GM23338 (cell line): ENCODE results near the gene SLC44A1. TPM values are rescaled to one million over a fixed set of nuclear protein-coding genes. Genes with fewer than 3 reads are reported as not detected.
A peak's percentile ranks its signal among the peaks of the same experiment; 100 is the strongest.

Source experiments
- ATAC-seq: fragments of 200-7000 bp; cut with Tn5 transposase; 3 replicates; pipeline ENCODE4 v1.9.1; 2020
- DNase-seq: peaks from one replicate; pipeline ENCODE4 v3.0.0-alpha.2; 2015; ENCODE audit warnings: low spot score
- H2AFZ ChIP-seq: fragments of 200-600 bp; sonication (generic); 2 replicates; pipeline ENCODE4 v1.8.0; 2016; ENCODE audit warnings: antibody characterized with exemption, mild to moderate bottlenecking, moderate library complexity
- H3F3A ChIP-seq: fragments of 200-600 bp; sonication (generic); replicated peaks from 2 replicates; pipeline ENCODE4 v1.8.0; 2017; ENCODE audit warnings: antibody characterized with exemption, mixed run types, low read depth
- H3K27ac ChIP-seq: fragments of 200-600 bp; sonication (generic); 2 replicates; pipeline ENCODE4 v1.6.1; 2016; ENCODE audit warnings: low read depth
- H3K27me3 ChIP-seq: fragments of 200-600 bp; sonication (generic); 2 replicates; pipeline ENCODE4 v1.8.0; 2016; ENCODE audit warnings: mild to moderate bottlenecking, mixed run types, moderate library complexity; ENCODE audit not compliant: insufficient read depth
- H3K36me3 ChIP-seq: fragments of 200-600 bp; sonication (generic); 2 replicates; pipeline ENCODE4 v1.8.0; 2016; ENCODE audit warnings: mild to moderate bottlenecking; ENCODE audit not compliant: insufficient read depth
- H3K4me1 ChIP-seq: fragments of 200-600 bp; sonication (generic); 2 replicates; pipeline ENCODE4 v1.8.0; 2016; ENCODE audit warnings: mild to moderate bottlenecking, moderate library complexity; ENCODE audit not compliant: insufficient read depth
- H3K4me2 ChIP-seq: fragments of 200-600 bp; sonication (generic); 2 replicates; pipeline ENCODE4 v1.7.1; 2017; ENCODE audit warnings: mixed run types
- H3K4me3 ChIP-seq: fragments of 200-600 bp; sonication (generic); 2 replicates; pipeline ENCODE4 v1.6.1; 2016; ENCODE audit warnings: mixed run types
- H3K79me2 ChIP-seq: fragments of 200-600 bp; sonication (generic); replicated peaks from 2 replicates; pipeline ENCODE4 v1.8.0; 2017; ENCODE audit warnings: mild to moderate bottlenecking; ENCODE audit not compliant: insufficient read depth
- H3K9me2 ChIP-seq: fragments of 200-600 bp; sonication (generic); 2 replicates; pipeline ENCODE4 v1.8.0; 2017; ENCODE audit not compliant: insufficient read depth
- H4K20me1 ChIP-seq: fragments of 200-600 bp; sonication (generic); replicated peaks from 2 replicates; pipeline ENCODE4 v1.8.0; 2017; ENCODE audit warnings: mild to moderate bottlenecking; ENCODE audit not compliant: insufficient read depth
- H3K27ac Mint-ChIP-seq: 2 replicates; pipeline ENCODE4 v1.8.0; 2020; ENCODE audit warnings: inconsistent platforms, mild to moderate bottlenecking, moderate library complexity, mixed read lengths
- H3K27me3 Mint-ChIP-seq: 3 replicates; pipeline ENCODE4 v1.8.0; 2022; ENCODE audit warnings: low read depth, mild to moderate bottlenecking, moderate library complexity, mixed read lengths, inconsistent platforms; ENCODE audit not compliant: insufficient read depth, poor library complexity
- H3K36me3 Mint-ChIP-seq: 3 replicates; pipeline ENCODE4 v1.8.0; 2021; ENCODE audit warnings: low read depth, mild to moderate bottlenecking, inconsistent platforms, moderate library complexity, mixed read lengths
- H3K4me1 Mint-ChIP-seq: 3 replicates; pipeline ENCODE4 v1.8.0; 2020; ENCODE audit warnings: mild to moderate bottlenecking, inconsistent platforms, mixed read lengths
- H3K4me3 Mint-ChIP-seq: 3 replicates; pipeline ENCODE4 v1.8.0; 2021; ENCODE audit warnings: moderate library complexity, mild to moderate bottlenecking, inconsistent platforms, mixed read lengths
- H3K9me3 Mint-ChIP-seq: 3 replicates; pipeline ENCODE4 v1.8.0; 2020; ENCODE audit warnings: moderate library complexity, mild to moderate bottlenecking, inconsistent platforms, mixed read lengths
- CREB1 ChIP-seq: fragments of 250-450 bp; sonication (Bioruptor Pico); IDR thresholded peaks from 2 replicates; pipeline ENCODE4 v1.5.0; 2020; ENCODE audit warnings: low read depth, mild to moderate bottlenecking, moderate library complexity
- CTCF ChIP-seq, 2 experiments: fragments of 200-600 bp in 1 of 2; sonication (generic) in 1 of 2; conservative IDR thresholded peaks; 2 replicates each; pipeline versions ENCODE4 v1.5.1 to v1.6.1; 2016 to 2017; ENCODE audit warnings: antibody characterized with exemption in 2 of 2, low read depth in 2 of 2, mild to moderate bottlenecking in 2 of 2, moderate library complexity in 1 of 2
- EZH2 ChIP-seq: fragments of 200-600 bp; sonication (generic); IDR thresholded peaks from one replicate; pipeline ENCODE4 v1.8.0; 2017; ENCODE audit warnings: antibody characterized with exemption, mild to moderate bottlenecking, low read depth; ENCODE audit not compliant: unreplicated experiment
- EZH2phosphoT487 ChIP-seq: fragments of 200-600 bp; sonication (generic); IDR thresholded peaks from one replicate; pipeline ENCODE4 v1.8.1; 2018; ENCODE audit warnings: antibody characterized with exemption; ENCODE audit not compliant: unreplicated experiment
- JUNB ChIP-seq: IDR thresholded peaks from one replicate; pipeline ENCODE4 v1.6.1; 2016; ENCODE audit warnings: antibody characterized with exemption; ENCODE audit not compliant: unreplicated experiment
- NANOG ChIP-seq: IDR thresholded peaks from 2 replicates; pipeline ENCODE4 v1.6.1; 2016; ENCODE audit warnings: antibody characterized with exemption, borderline replicate concordance
- POLR2AphosphoS5 ChIP-seq: IDR thresholded peaks from 2 replicates; pipeline ENCODE4 v1.6.1; 2016; ENCODE audit warnings: antibody characterized with exemption, low read depth
- STAT1 ChIP-seq: IDR thresholded peaks from one replicate; pipeline ENCODE4 v1.6.1; 2016; ENCODE audit warnings: antibody characterized with exemption; ENCODE audit not compliant: unreplicated experiment
- ZNF114 ChIP-seq: fragments of 250-450 bp; sonication (Bioruptor Pico); IDR thresholded peaks from 2 replicates; pipeline ENCODE4 v1.5.0; 2020; ENCODE audit warnings: mild to moderate bottlenecking, moderate library complexity
- ZNF331 ChIP-seq: fragments of 250-450 bp; sonication (Bioruptor Pico); IDR thresholded peaks from 2 replicates; pipeline ENCODE4 v1.5.0; 2020; ENCODE audit warnings: low read depth, mild to moderate bottlenecking, moderate library complexity
- ZNF462 ChIP-seq: fragments of 250-450 bp; sonication (Bioruptor Pico); IDR thresholded peaks from 2 replicates; pipeline ENCODE4 v1.5.0; 2020; ENCODE audit warnings: mild to moderate bottlenecking, moderate library complexity
- polyA plus RNA-seq: library from polyadenylated mRNA; unstranded; fragments of >200 nt; fragmentation: Nextera tagmentation; extraction: Ambion mirVana; gene quantifications from 2 replicates; pipeline ENCODE4 v1.2.1, GENCODE V29; 2016
- total RNA-seq: library from RNA; depleted of rRNA; stranded (reverse); fragments of >200 nt; shearing (Covaris generic); gene quantifications from 2 replicates; pipeline ENCODE4 v1.2.3, GENCODE V29; 2014
- TF ChIP-seq, protein P1 (sequence below): IDR thresholded peaks from one replicate; pipeline ENCODE4 v1.6.1; 2018; ENCODE audit warnings: antibody characterized with exemption; ENCODE audit not compliant: unreplicated experiment
- TF ChIP-seq, protein P2 (sequence below): IDR thresholded peaks from 2 replicates; pipeline ENCODE4 v1.6.1; 2016; ENCODE audit warnings: antibody characterized with exemption

SLC44A1 gene
- total and polyA plus RNA-seq, 2 experiments from 2014 or later: 14.9 to 75.0 TPM

GRCh38 chr9:105257809-105258208 lies 13.4 kb downstream of the SLC44A1 start (continued):
- TF ChIP-seq EZH2phosphoT487 (no peak), NANOG (no peak), EZH2 (no peak)

GRCh38 chr9:105258225-105258737 lies 13.8 kb downstream of the SLC44A1 start:
- Histone ChIP-seq H3K4me3 (no peak overlapping the region), H3K9me2 (no peaks in the 10 kb centered on the region), H2AFZ (no peak overlapping the region), H3F3A (no peaks in the 10 kb centered on the region), H3K36me3 (no peaks in the 10 kb centered on the region), H3K79me2 (peaks cover 99% of the 10 kb centered on the region), H3K27me3 (no peaks in the 10 kb centered on the region), H3K4me2 (no peak overlapping the region), H4K20me1 (no peaks in the 10 kb centered on the region), H3K4me1 (peaks cover 51% of the 10 kb centered on the region), H3K27ac (peak overlapping the region; percentile 77; the same call in 1 of the 2 replicates)
- DNase-seq (no peak), ATAC-seq (no peak)
- Mint-ChIP-seq H3K27ac (no peak overlapping the region), H3K27me3 (no peaks in the 10 kb centered on the region), H3K4me3 (no peak overlapping the region), H3K4me1 (peaks cover 39% of the 10 kb centered on the region), H3K36me3 (no peaks in the 10 kb centered on the region), H3K9me3 (no peaks in the 10 kb centered on the region)
- no peak for TF ChIP-seq EZH2
- no peak for TF ChIP-seq POLR2AphosphoS5
- no peak for TF ChIP-seq CTCF (conservative IDR thresholded peaks at IDR 0.05; ENCODE audit: low read depth in 2 of 2)
- no peak for TF ChIP-seq EZH2phosphoT487
- TF ChIP-seq JUNB: no peak
- TF ChIP-seq CREB1 (CRISPR knock-in tag): no peak
- TF ChIP-seq, protein P1, sequence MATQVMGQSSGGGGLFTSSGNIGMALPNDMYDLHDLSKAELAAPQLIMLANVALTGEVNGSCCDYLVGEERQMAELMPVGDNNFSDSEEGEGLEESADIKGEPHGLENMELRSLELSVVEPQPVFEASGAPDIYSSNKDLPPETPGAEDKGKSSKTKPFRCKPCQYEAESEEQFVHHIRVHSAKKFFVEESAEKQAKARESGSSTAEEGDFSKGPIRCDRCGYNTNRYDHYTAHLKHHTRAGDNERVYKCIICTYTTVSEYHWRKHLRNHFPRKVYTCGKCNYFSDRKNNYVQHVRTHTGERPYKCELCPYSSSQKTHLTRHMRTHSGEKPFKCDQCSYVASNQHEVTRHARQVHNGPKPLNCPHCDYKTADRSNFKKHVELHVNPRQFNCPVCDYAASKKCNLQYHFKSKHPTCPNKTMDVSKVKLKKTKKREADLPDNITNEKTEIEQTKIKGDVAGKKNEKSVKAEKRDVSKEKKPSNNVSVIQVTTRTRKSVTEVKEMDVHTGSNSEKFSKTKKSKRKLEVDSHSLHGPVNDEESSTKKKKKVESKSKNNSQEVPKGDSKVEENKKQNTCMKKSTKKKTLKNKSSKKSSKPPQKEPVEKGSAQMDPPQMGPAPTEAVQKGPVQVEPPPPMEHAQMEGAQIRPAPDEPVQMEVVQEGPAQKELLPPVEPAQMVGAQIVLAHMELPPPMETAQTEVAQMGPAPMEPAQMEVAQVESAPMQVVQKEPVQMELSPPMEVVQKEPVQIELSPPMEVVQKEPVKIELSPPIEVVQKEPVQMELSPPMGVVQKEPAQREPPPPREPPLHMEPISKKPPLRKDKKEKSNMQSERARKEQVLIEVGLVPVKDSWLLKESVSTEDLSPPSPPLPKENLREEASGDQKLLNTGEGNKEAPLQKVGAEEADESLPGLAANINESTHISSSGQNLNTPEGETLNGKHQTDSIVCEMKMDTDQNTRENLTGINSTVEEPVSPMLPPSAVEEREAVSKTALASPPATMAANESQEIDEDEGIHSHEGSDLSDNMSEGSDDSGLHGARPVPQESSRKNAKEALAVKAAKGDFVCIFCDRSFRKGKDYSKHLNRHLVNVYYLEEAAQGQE: no peak
- TF ChIP-seq, protein P2, sequence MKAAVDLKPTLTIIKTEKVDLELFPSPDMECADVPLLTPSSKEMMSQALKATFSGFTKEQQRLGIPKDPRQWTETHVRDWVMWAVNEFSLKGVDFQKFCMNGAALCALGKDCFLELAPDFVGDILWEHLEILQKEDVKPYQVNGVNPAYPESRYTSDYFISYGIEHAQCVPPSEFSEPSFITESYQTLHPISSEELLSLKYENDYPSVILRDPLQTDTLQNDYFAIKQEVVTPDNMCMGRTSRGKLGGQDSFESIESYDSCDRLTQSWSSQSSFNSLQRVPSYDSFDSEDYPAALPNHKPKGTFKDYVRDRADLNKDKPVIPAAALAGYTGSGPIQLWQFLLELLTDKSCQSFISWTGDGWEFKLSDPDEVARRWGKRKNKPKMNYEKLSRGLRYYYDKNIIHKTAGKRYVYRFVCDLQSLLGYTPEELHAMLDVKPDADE: no peak
- TF ChIP-seq STAT1: no peak
- no peak for TF ChIP-seq NANOG
- no peak for TF ChIP-seq ZNF462
- TF ChIP-seq ZNF331 (CRISPR knock-in tag): no peak
- TF ChIP-seq ZNF114 (CRISPR knock-in tag): no peak
